Measurements from ENCODE around the gene CD79A. TPM values are rescaled to one million over a fixed set of nuclear protein-coding genes. Genes with fewer than 3 reads are reported as not detected.
A peak's percentile ranks its signal among the peaks of the same experiment; 100 is the strongest.

CD79A gene
- total RNA-seq, 1 donor from 2014 or later: not detected

DNA sequence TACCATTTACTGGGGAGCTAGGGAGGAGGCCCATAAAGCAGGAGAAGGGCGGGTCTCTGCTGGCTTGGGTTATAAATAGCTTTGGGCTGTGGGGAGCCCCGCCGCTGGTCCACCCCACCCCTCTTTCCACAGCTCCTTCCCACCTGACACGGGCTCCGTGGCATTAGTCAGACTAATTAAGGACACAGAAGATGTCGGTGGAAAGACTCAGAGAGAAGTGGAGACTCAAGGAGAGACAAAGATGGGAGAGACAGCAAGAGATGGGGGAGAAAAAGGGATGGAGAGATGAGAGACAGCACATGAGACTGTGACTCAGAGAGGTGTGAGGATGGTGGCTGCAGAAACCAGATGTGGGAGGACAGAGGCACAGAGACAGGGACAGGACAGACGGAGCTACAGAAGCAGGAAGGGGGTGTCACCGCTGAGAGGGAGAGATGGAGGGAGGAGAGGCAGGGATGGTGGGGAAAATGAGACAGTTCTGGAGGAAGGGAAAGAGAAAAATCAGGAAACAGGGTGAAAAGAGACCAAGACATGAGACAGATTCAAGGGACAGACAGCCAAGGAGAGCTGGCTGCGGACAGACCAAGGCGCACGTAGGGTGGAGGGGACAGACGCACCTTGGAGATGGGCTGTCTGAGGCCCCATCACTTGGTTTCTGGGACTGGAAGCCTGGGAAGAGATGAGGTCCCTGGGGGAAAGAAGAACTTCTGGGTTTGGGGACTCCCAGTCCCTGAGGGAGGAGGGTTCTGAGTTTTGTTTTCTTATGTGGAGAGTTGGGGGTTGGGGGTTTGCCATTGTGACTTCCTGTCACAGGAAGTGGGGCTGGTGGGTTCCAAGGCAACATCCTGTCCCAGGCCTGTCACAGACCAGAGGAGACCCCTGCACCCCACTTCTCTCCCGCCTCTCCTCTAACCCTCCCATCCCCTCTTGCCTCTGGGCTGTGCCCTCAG lies 10.0 kb downstream of the CD79A start:
- Mint-ChIP-seq H3K27me3 (ENCODE audit: unreplicated experiment) (no peaks in the 10 kb centered on the region), H3K27ac (ENCODE audit: unreplicated experiment) (peak overlapping the region; percentile 27), H3K36me3 (ENCODE audit: unreplicated experiment) (peaks cover 3% of the 10 kb centered on the region), H3K4me1 (ENCODE audit: unreplicated experiment) (peaks cover 29% of the 10 kb centered on the region), H3K9me3 (ENCODE audit: unreplicated experiment) (no peaks in the 10 kb centered on the region), H3K4me3 (ENCODE audit: unreplicated experiment) (no peak overlapping the region)
- TF ChIP-seq, protein P1, sequence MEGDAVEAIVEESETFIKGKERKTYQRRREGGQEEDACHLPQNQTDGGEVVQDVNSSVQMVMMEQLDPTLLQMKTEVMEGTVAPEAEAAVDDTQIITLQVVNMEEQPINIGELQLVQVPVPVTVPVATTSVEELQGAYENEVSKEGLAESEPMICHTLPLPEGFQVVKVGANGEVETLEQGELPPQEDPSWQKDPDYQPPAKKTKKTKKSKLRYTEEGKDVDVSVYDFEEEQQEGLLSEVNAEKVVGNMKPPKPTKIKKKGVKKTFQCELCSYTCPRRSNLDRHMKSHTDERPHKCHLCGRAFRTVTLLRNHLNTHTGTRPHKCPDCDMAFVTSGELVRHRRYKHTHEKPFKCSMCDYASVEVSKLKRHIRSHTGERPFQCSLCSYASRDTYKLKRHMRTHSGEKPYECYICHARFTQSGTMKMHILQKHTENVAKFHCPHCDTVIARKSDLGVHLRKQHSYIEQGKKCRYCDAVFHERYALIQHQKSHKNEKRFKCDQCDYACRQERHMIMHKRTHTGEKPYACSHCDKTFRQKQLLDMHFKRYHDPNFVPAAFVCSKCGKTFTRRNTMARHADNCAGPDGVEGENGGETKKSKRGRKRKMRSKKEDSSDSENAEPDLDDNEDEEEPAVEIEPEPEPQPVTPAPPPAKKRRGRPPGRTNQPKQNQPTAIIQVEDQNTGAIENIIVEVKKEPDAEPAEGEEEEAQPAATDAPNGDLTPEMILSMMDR (IDR thresholded peaks at IDR 0.05): no peak
- DNase-seq (ENCODE audit: extremely low spot score, unreplicated experiment): no peak

- Mint-ChIP-seq H3K27ac (ENCODE audit: unreplicated experiment) (no peak overlapping the region), H3K27me3 (ENCODE audit: unreplicated experiment) (no peaks in the 10 kb centered on the region), H3K4me1 (ENCODE audit: unreplicated experiment) (peaks cover 23% of the 10 kb centered on the region), H3K36me3 (ENCODE audit: unreplicated experiment) (peaks cover 3% of the 10 kb centered on the region), H3K4me3 (ENCODE audit: unreplicated experiment) (no peak overlapping the region), H3K9me3 (ENCODE audit: unreplicated experiment) (no peaks in the 10 kb centered on the region)
- DNase-seq (ENCODE audit: extremely low spot score, unreplicated experiment): no peak
- TF ChIP-seq, protein P1 (IDR thresholded peaks at IDR 0.05): no peak
Measured at GRCh38 chr19:41887711-41888382, 10.8 kb downstream of the CD79A start.

GRCh38 chr19:41888926-41889325 lies 11.8 kb downstream of the CD79A start:
- no peak for DNase-seq (ENCODE audit: extremely low spot score, unreplicated experiment)
- Mint-ChIP-seq H3K4me3 (ENCODE audit: unreplicated experiment) (no peak overlapping the region), H3K27me3 (ENCODE audit: unreplicated experiment) (no peaks in the 10 kb centered on the region), H3K4me1 (ENCODE audit: unreplicated experiment) (peaks cover 21% of the 10 kb centered on the region), H3K36me3 (ENCODE audit: unreplicated experiment) (peaks cover 3% of the 10 kb centered on the region), H3K27ac (ENCODE audit: unreplicated experiment) (no peak overlapping the region), H3K9me3 (ENCODE audit: unreplicated experiment) (no peaks in the 10 kb centered on the region)
- TF ChIP-seq, protein P1 (IDR thresholded peaks at IDR 0.05): no peak

- Mint-ChIP-seq H3K9me3 (ENCODE audit: unreplicated experiment) (no peaks in the 10 kb centered on the region), H3K36me3 (ENCODE audit: unreplicated experiment) (peaks cover 3% of the 10 kb centered on the region), H3K27me3 (ENCODE audit: unreplicated experiment) (no peaks in the 10 kb centered on the region), H3K4me1 (ENCODE audit: unreplicated experiment) (peaks cover 17% of the 10 kb centered on the region), H3K4me3 (ENCODE audit: unreplicated experiment) (no peak overlapping the region), H3K27ac (ENCODE audit: unreplicated experiment) (no peak overlapping the region)
- TF ChIP-seq, protein P1 (IDR thresholded peaks at IDR 0.05): no peak
- DNase-seq (ENCODE audit: extremely low spot score, unreplicated experiment): no peak
Measured at GRCh38 chr19:41889896-41890295, 12.8 kb downstream of the CD79A start.

- TF ChIP-seq, protein P1 (IDR thresholded peaks at IDR 0.05): no peak
- Mint-ChIP-seq H3K4me3 (ENCODE audit: unreplicated experiment) (no peak overlapping the region), H3K4me1 (ENCODE audit: unreplicated experiment) (peaks cover 14% of the 10 kb centered on the region), H3K27me3 (ENCODE audit: unreplicated experiment) (no peaks in the 10 kb centered on the region), H3K36me3 (ENCODE audit: unreplicated experiment) (peaks cover 9% of the 10 kb centered on the region), H3K27ac (ENCODE audit: unreplicated experiment) (no peak overlapping the region), H3K9me3 (ENCODE audit: unreplicated experiment) (no peaks in the 10 kb centered on the region)
- no peak for DNase-seq (ENCODE audit: extremely low spot score, unreplicated experiment)
Measured at GRCh38 chr19:41890936-41891335, 13.9 kb downstream of the CD79A start.

Measured in osteocyte (in vitro differentiated cells).